Stimulated activated CD4-positive, alpha-beta T cell treated with anti-CD3 and anti-CD28 coated beads, Interleukin-1b, Interleukin-23, amount 100 ng/mL, for 4 hours (primary cell): ENCODE data around the gene EFCAB6.

Source experiments
- DNase-seq, 2 donors: peaks; one replicate each; pipeline ENCODE4 v3.0.0-alpha.2; 2020; ENCODE audit warnings: low read depth in 2 of 2

The EFCAB6 gene

GRCh38 chr22:43829904-43830851, 18.1 kb upstream of the EFCAB6 start:
- DNase-seq: no peak

GRCh38 chr22:43828998-43829782, 17.1 kb upstream of the EFCAB6 start:
- no peak for DNase-seq

- no peak for DNase-seq
Observed at GRCh38 chr22:43828725-43828997, 16.6 kb upstream of the EFCAB6 start.

GRCh38 chr22:43827926-43828724, 16.0 kb upstream of the EFCAB6 start:
- no peak for DNase-seq

GRCh38 chr22:43827003-43827735, 15.1 kb upstream of the EFCAB6 start:
- no peak for DNase-seq

- DNase-seq: no peak
Observed at GRCh38 chr22:43826142-43827002, 14.3 kb upstream of the EFCAB6 start.

GRCh38 chr22:43825651-43826050, 13.5 kb upstream of the EFCAB6 start:
- DNase-seq: no peak

GRCh38 chr22:43824724-43825420, 12.8 kb upstream of the EFCAB6 start:
- no peak for DNase-seq

- no peak for DNase-seq
Observed at GRCh38 chr22:43823911-43824665, 12.0 kb upstream of the EFCAB6 start.

- DNase-seq: no peak
Observed at GRCh38 chr22:43823353-43823908, 11.3 kb upstream of the EFCAB6 start.

- no peak for DNase-seq
Observed at GRCh38 chr22:43821606-43822425, 9.7 kb upstream of the EFCAB6 start.

GRCh38 chr22:43820651-43821305, 8.7 kb upstream of the EFCAB6 start:
- no peak for DNase-seq

- no peak for DNase-seq
Observed at GRCh38 chr22:43819931-43820640, 8.0 kb upstream of the EFCAB6 start.

GRCh38 chr22:43819421-43819921, 7.4 kb upstream of the EFCAB6 start:
- no peak for DNase-seq

GRCh38 chr22:43818981-43819380, 6.9 kb upstream of the EFCAB6 start:
- no peak for DNase-seq

GRCh38 chr22:43817402-43817801, 5.3 kb upstream of the EFCAB6 start:
- DNase-seq: no peak

GRCh38 chr22:43814264-43814663, 2.2 kb upstream of the EFCAB6 start:
- DNase-seq: no peak
